Endothelial cell of umbilical vein (primary cell): ENCODE measurements around the gene CBLB. TPM values are rescaled to one million over a fixed set of nuclear protein-coding genes. Genes with fewer than 3 reads are reported as not detected.
A peak's percentile ranks its signal among the peaks of the same experiment; 100 is the strongest.

Experiments used
- BruUV-seq: library from RNA; stranded (reverse); fragments of 400-500 nt; replicated peaks from 2 replicates; lab custom pipeline; 2021; lab: Mats Ljungman, UMichigan
- CTCF ChIA-PET: fragments of 300-600, 350-600 bp; sonication (Branson Sonifier 250); formaldehyde crosslinking; loops from one replicate; lab custom pipeline; 2021; ENCODE audit warnings: antibody characterized with exemption, inconsistent platforms; lab: Charles Lee
- POLR2A ChIA-PET: fragments of 300-600, 350-600 bp; sonication (Branson Sonifier 250); formaldehyde crosslinking; loops from one replicate; lab custom pipeline; 2021; ENCODE audit warnings: antibody characterized with exemption, inconsistent platforms; lab: Charles Lee
- DNase-seq: peaks from one replicate; pipeline ENCODE4 v3.0.0-alpha.2; 2011; ENCODE audit warnings: low read depth, low spot score
- FAIRE-seq: peaks from 2 replicates; lab custom pipeline; 2011; peaks lifted over from hg19 to GRCh38; lab: Jason Lieb, UNC
- H2AFZ ChIP-seq: 2 replicates; pipeline ENCODE4 v1.6.0; 2012; ENCODE audit warnings: low read depth, low read length, control low read depth, inconsistent platforms
- H3K27ac ChIP-seq: 2 replicates; pipeline ENCODE4 v1.5.1; 2011; ENCODE audit warnings: low read depth, mild to moderate bottlenecking, control low read depth, low read length, moderate library complexity; ENCODE audit not compliant: insufficient read depth
- H3K27me3 ChIP-seq, 2 experiments: 2 replicates each; pipeline versions ENCODE4 v1.6.0 to v1.6.1; 2011; ENCODE audit warnings: low read length in 2 of 2, mixed read lengths in 1 of 2; ENCODE audit not compliant: control insufficient read depth in 2 of 2, insufficient read depth in 2 of 2
- H3K36me3 ChIP-seq, 2 experiments: 2 replicates in 1 of 2; 3 replicates in 1 of 2; pipeline ENCODE4 v1.5.1; 2011; ENCODE audit warnings: low read length in 2 of 2, mild to moderate bottlenecking in 1 of 2, moderate library complexity in 1 of 2; ENCODE audit not compliant: control insufficient read depth in 2 of 2, insufficient read depth in 2 of 2; ENCODE audit errors: extremely low read depth in 1 of 2
- H3K4me1 ChIP-seq: 3 replicates; pipeline ENCODE4 v1.5.1; 2011; ENCODE audit warnings: mild to moderate bottlenecking, low read length; ENCODE audit not compliant: control insufficient read depth, insufficient read depth; ENCODE audit errors: extremely low read depth
- H3K4me2 ChIP-seq: 2 replicates; pipeline ENCODE4 v1.6.1; 2011; ENCODE audit warnings: low read length, control low read depth, mixed read lengths; ENCODE audit not compliant: insufficient read depth
- H3K4me3 ChIP-seq, 3 experiments: fragments of 200-600 bp in 1 of 3; sonication (generic), shearing (Covaris generic) in 1 of 3; replicated peaks in 1 of 3; 2 replicates each; pipeline ENCODE4 v1.5.1; 2011 to 2016; ENCODE audit warnings: control low read depth in 3 of 3, low read length in 3 of 3, mild to moderate bottlenecking in 2 of 3, inconsistent platforms in 1 of 3, low read depth in 1 of 3, moderate library complexity in 1 of 3; ENCODE audit not compliant: insufficient read depth in 1 of 3
- H3K79me2 ChIP-seq: 2 replicates; pipeline ENCODE4 v1.6.0; 2012; ENCODE audit warnings: low read length, inconsistent platforms; ENCODE audit not compliant: control insufficient read depth, insufficient read depth
- H3K9ac ChIP-seq: replicated peaks from 2 replicates; pipeline ENCODE3; 2011; ENCODE audit warnings: low read length, control low read depth; ENCODE audit not compliant: insufficient read depth; ENCODE audit errors: extremely low read depth
- H3K9me1 ChIP-seq: replicated peaks from 3 replicates; pipeline ENCODE4 v1.6.0; 2011; ENCODE audit warnings: mild to moderate bottlenecking, low read length; ENCODE audit not compliant: control insufficient read depth, insufficient read depth; ENCODE audit errors: extremely low read depth
- H3K9me3 ChIP-seq: replicated peaks from 2 replicates; pipeline ENCODE4 v1.5.1; 2012; ENCODE audit warnings: low read length, inconsistent platforms; ENCODE audit not compliant: control insufficient read depth, insufficient read depth
- H4K20me1 ChIP-seq: replicated peaks from 2 replicates; pipeline ENCODE3; 2011; ENCODE audit warnings: mild to moderate bottlenecking, low read length; ENCODE audit not compliant: control insufficient read depth, insufficient read depth; ENCODE audit errors: extremely low read depth
- CTCF ChIP-seq, 2 donors: IDR thresholded peaks; 1 replicate in 1 of 2; 2 replicates in 1 of 2; pipeline ENCODE4 v1.5.1; 2011; ENCODE audit warnings: low read length in 2 of 2, mild to moderate bottlenecking in 2 of 2, moderate library complexity in 2 of 2, control low read depth in 1 of 2, inconsistent platforms in 1 of 2, low read depth in 1 of 2; ENCODE audit not compliant: insufficient read depth in 1 of 2; ENCODE audit errors: extremely low read depth in 1 of 2
- EZH2 ChIP-seq: IDR thresholded peaks from 2 replicates; pipeline ENCODE4 v1.6.1; 2012; ENCODE audit warnings: borderline replicate concordance, low read depth, mild to moderate bottlenecking, moderate library complexity, low read length, inconsistent platforms; ENCODE audit not compliant: severe bottlenecking
- FOS ChIP-seq: IDR thresholded peaks from 2 replicates; pipeline ENCODE4 v1.6.1; 2011; ENCODE audit warnings: mild to moderate bottlenecking, low read length, moderate library complexity, borderline replicate concordance; ENCODE audit not compliant: insufficient read depth
- GATA2 ChIP-seq: IDR thresholded peaks from 2 replicates; pipeline ENCODE4 v1.7.0; 2011; ENCODE audit warnings: low read depth, mild to moderate bottlenecking, moderate library complexity, mixed read lengths, low read length; ENCODE audit not compliant: insufficient read length, insufficient read depth
- JUN ChIP-seq: IDR thresholded peaks from 2 replicates; pipeline ENCODE4 v1.6.1; 2011; ENCODE audit warnings: borderline replicate concordance, low read depth; ENCODE audit not compliant: insufficient read length, insufficient read depth
- MAX ChIP-seq: IDR thresholded peaks from 2 replicates; pipeline ENCODE4 v1.6.1; 2011; ENCODE audit not compliant: insufficient read depth, insufficient read length
- MYC ChIP-seq: IDR thresholded peaks from one replicate; pipeline ENCODE4 v1.6.1; 2011; ENCODE audit warnings: mild to moderate bottlenecking, low read depth, low read length
- POLR2A ChIP-seq: IDR thresholded peaks from 2 replicates; pipeline ENCODE4 v1.6.1; 2012; ENCODE audit warnings: low read depth, mild to moderate bottlenecking, control low read depth, low read length
- POLR2AphosphoS5 ChIP-seq: IDR thresholded peaks from 2 replicates; pipeline ENCODE4 v1.6.1; 2012; ENCODE audit warnings: low read depth, mild to moderate bottlenecking, control low read depth, low read length, moderate library complexity; ENCODE audit not compliant: insufficient read depth
- dilution Hi-C: fragments of 300-500 bp; cut with MboI; formaldehyde crosslinking; loops from one replicate; pipeline ENCODE4 v1.15.0; 2019; ENCODE audit warnings: low sequenced_read_pairs; ENCODE audit not compliant: extremely low pct_ligation_motif_present
- intact Hi-C: fragments of 100-400 bp; cut with micrococcal nuclease; formaldehyde crosslinking; loops from one replicate; pipeline ENCODE4 v1.10.0; 2022
- polyA plus RNA-seq, 4 experiments: library from polyadenylated mRNA; depleted of rRNA in 3 of 4; stranded (reverse) in 3 of 4; unstranded in 1 of 4; fragments of >200 nt; gene quantifications; 2 replicates each; pipeline versions ENCODE4 v1.2.1 to v1.2.3, GENCODE V29; 2011 to 2012; ENCODE audit warnings: missing spikeins in 1 of 4
- total RNA-seq: library from RNA; stranded (reverse); gene quantifications from 2 replicates; pipeline ENCODE4 v1.2.3, GENCODE V29; 2021

CBLB gene
- total and polyA plus RNA-seq, 2 donors (not counting 3 experiments of a cell fraction or from before 2014, with no cell fraction given): 17.8 to 39.6 TPM

GRCh38 chr3:105729667-105730066, 139.1 kb downstream of the CBLB start:
- TF ChIP-seq FOS: no peak
- TF ChIP-seq EZH2: no peak
- no peak for TF ChIP-seq GATA2
- TF ChIP-seq CTCF (IDR thresholded peaks at IDR 0.05; ENCODE audit: extremely low read depth in 1 of 2, insufficient read depth in 1 of 2, low read depth in 1 of 2, low read length in 2 of 2): no peak
- TF ChIP-seq JUN: no peak
- TF ChIP-seq MYC: no peak
- TF ChIP-seq MAX: no peak
- TF ChIP-seq POLR2AphosphoS5: no peak
- TF ChIP-seq POLR2A: no peak
- Histone ChIP-seq H3K9me1 (no peaks in the 10 kb centered on the region), H3K27me3 (no peaks in the 10 kb centered on the region), H3K9me3 (no peaks in the 10 kb centered on the region), H4K20me1 (no peaks in the 10 kb centered on the region), H3K4me2 (no peak overlapping the region), H3K4me3 (no peak overlapping the region), H3K27ac (no peak overlapping the region), H3K4me1 (no peaks in the 10 kb centered on the region), H3K79me2 (no peaks in the 10 kb centered on the region), H2AFZ (no peak overlapping the region), H3K36me3 (peaks cover 0 to 3% of the 10 kb centered on the region in 2 experiments), H3K9ac (no peak overlapping the region)
- FAIRE-seq (no peak), DNase-seq (peak; percentile 8)
- POLR2A ChIA-PET: no interaction called here
- no TSS peak for BruUV-seq
- CTCF ChIA-PET: interaction anchor here (1.6 kb wide), 1 partner anchor 11 kb away, joined by 4 read pairs; no protein-coding TSS in a partner anchor
- intact Hi-C loops (no loop called here), dilution Hi-C loops (no loop called here)
